ENCODE measurements around the gene SLC6A7.
A peak's percentile ranks its signal among the peaks of the same experiment; 100 is the strongest.

The SLC6A7 gene

GRCh38 chr5:150147670-150148069 is 42.2 kb upstream of the SLC6A7 start:
- Histone ChIP-seq H3K27ac (ENCODE audit: low read depth, low read length) (no peak overlapping the region), H3K36me3 (ENCODE audit: control insufficient read depth, insufficient read depth, low read length) (no peaks in the 10 kb centered on the region), H3K4me3 (ENCODE audit: low read depth, low read length) (no peak overlapping the region), H3K27me3 (ENCODE audit: control insufficient read depth, insufficient read depth, low read length) (no peaks in the 10 kb centered on the region), H3K4me1 (ENCODE audit: control insufficient read depth, insufficient read depth, low read length) (peaks cover 17% of the 10 kb centered on the region), H3K9ac (ENCODE audit: low read depth, low read length) (no peak overlapping the region), H3K9me3 (ENCODE audit: control insufficient read depth, insufficient read depth, low read length) (no peaks in the 10 kb centered on the region)

GRCh38 chr5:150148117-150148927 is 41.5 kb upstream of the SLC6A7 start:
- Histone ChIP-seq H3K27me3 (ENCODE audit: control insufficient read depth, insufficient read depth, low read length) (no peaks in the 10 kb centered on the region), H3K27ac (ENCODE audit: low read depth, low read length) (no peak overlapping the region), H3K4me1 (ENCODE audit: control insufficient read depth, insufficient read depth, low read length) (peaks cover 17% of the 10 kb centered on the region), H3K9me3 (ENCODE audit: control insufficient read depth, insufficient read depth, low read length) (no peaks in the 10 kb centered on the region), H3K36me3 (ENCODE audit: control insufficient read depth, insufficient read depth, low read length) (no peaks in the 10 kb centered on the region), H3K4me3 (ENCODE audit: low read depth, low read length) (no peak overlapping the region), H3K9ac (ENCODE audit: low read depth, low read length) (no peak overlapping the region)

GRCh38 chr5:150149618-150150017 is 40.2 kb upstream of the SLC6A7 start:
- H3K36me3 ChIP-seq (ENCODE audit: control insufficient read depth, insufficient read depth, low read length): no peaks in the 10 kb centered on the region
- peaks cover 12% of the 10 kb centered on the region for H3K4me1 ChIP-seq (ENCODE audit: control insufficient read depth, insufficient read depth, low read length)
- H3K27ac ChIP-seq (ENCODE audit: low read depth, low read length): no peak overlapping the region
- no peaks in the 10 kb centered on the region for H3K9me3 ChIP-seq (ENCODE audit: control insufficient read depth, insufficient read depth, low read length)
- no peaks in the 10 kb centered on the region for H3K27me3 ChIP-seq (ENCODE audit: control insufficient read depth, insufficient read depth, low read length)
- no peak overlapping the region for H3K9ac ChIP-seq (ENCODE audit: low read depth, low read length)
- no peak overlapping the region for H3K4me3 ChIP-seq (ENCODE audit: low read depth, low read length)

GRCh38 chr5:150152636-150153462 is 37.0 kb upstream of the SLC6A7 start:
- H3K36me3 ChIP-seq (ENCODE audit: control insufficient read depth, insufficient read depth, low read length): no peaks in the 10 kb centered on the region
- peaks cover 18% of the 10 kb centered on the region for H3K4me1 ChIP-seq (ENCODE audit: control insufficient read depth, insufficient read depth, low read length)
- H3K9ac ChIP-seq (ENCODE audit: low read depth, low read length): no peak overlapping the region

GRCh38 chr5:150153483-150153882 is 36.4 kb upstream of the SLC6A7 start:
- Histone ChIP-seq H3K9ac (ENCODE audit: low read depth, low read length) (no peak overlapping the region), H3K4me1 (ENCODE audit: control insufficient read depth, insufficient read depth, low read length) (peaks cover 18% of the 10 kb centered on the region), H3K27ac (ENCODE audit: low read depth, low read length) (no peak overlapping the region), H3K4me3 (ENCODE audit: low read depth, low read length) (no peak overlapping the region), H3K27me3 (ENCODE audit: control insufficient read depth, insufficient read depth, low read length) (no peaks in the 10 kb centered on the region), H3K9me3 (ENCODE audit: control insufficient read depth, insufficient read depth, low read length) (no peaks in the 10 kb centered on the region), H3K36me3 (ENCODE audit: control insufficient read depth, insufficient read depth, low read length) (no peaks in the 10 kb centered on the region)

More at GRCh38 chr5:150152636-150153462, 37.0 kb upstream of the SLC6A7 start:
- Histone ChIP-seq H3K27ac (ENCODE audit: low read depth, low read length) (no peak overlapping the region), H3K4me3 (ENCODE audit: low read depth, low read length) (no peak overlapping the region), H3K27me3 (ENCODE audit: control insufficient read depth, insufficient read depth, low read length) (no peaks in the 10 kb centered on the region), H3K9me3 (ENCODE audit: control insufficient read depth, insufficient read depth, low read length) (no peaks in the 10 kb centered on the region)

GRCh38 chr5:150153957-150154617 is 35.8 kb upstream of the SLC6A7 start:
- Histone ChIP-seq H3K27me3 (ENCODE audit: control insufficient read depth, insufficient read depth, low read length) (no peaks in the 10 kb centered on the region), H3K36me3 (ENCODE audit: control insufficient read depth, insufficient read depth, low read length) (no peaks in the 10 kb centered on the region), H3K4me3 (ENCODE audit: low read depth, low read length) (no peak overlapping the region), H3K4me1 (ENCODE audit: control insufficient read depth, insufficient read depth, low read length) (peaks cover 18% of the 10 kb centered on the region), H3K9me3 (ENCODE audit: control insufficient read depth, insufficient read depth, low read length) (no peaks in the 10 kb centered on the region), H3K9ac (ENCODE audit: low read depth, low read length) (no peak overlapping the region), H3K27ac (ENCODE audit: low read depth, low read length) (no peak overlapping the region)

GRCh38 chr5:150154618-150155128 is 35.2 kb upstream of the SLC6A7 start:
- Histone ChIP-seq H3K27me3 (ENCODE audit: control insufficient read depth, insufficient read depth, low read length) (no peaks in the 10 kb centered on the region), H3K9ac (ENCODE audit: low read depth, low read length) (no peak overlapping the region), H3K4me3 (ENCODE audit: low read depth, low read length) (peak overlapping the region; percentile 47; the same call in 1 of the 2 replicates), H3K36me3 (ENCODE audit: control insufficient read depth, insufficient read depth, low read length) (no peaks in the 10 kb centered on the region), H3K4me1 (ENCODE audit: control insufficient read depth, insufficient read depth, low read length) (peaks cover 18% of the 10 kb centered on the region), H3K27ac (ENCODE audit: low read depth, low read length) (no peak overlapping the region), H3K9me3 (ENCODE audit: control insufficient read depth, insufficient read depth, low read length) (no peaks in the 10 kb centered on the region)

GRCh38 chr5:150155258-150156026 is 34.4 kb upstream of the SLC6A7 start, which contains the start of gene PDGFRB:
TSS of gene PDGFRB (minus strand) at chr5:150155845. CDS start at chr5:150137047, 18,798 bp downstream.
- Histone ChIP-seq H3K36me3 (ENCODE audit: control insufficient read depth, insufficient read depth, low read length) (no peaks in the 10 kb centered on the region), H3K4me3 (ENCODE audit: low read depth, low read length) (peak within 1 kb of the TSS; percentile 47), H3K9ac (ENCODE audit: low read depth, low read length) (no peak within 1 kb of the TSS), H3K27me3 (ENCODE audit: control insufficient read depth, insufficient read depth, low read length) (no peaks in the 10 kb centered on the region), H3K9me3 (ENCODE audit: control insufficient read depth, insufficient read depth, low read length) (no peaks in the 10 kb centered on the region), H3K4me1 (ENCODE audit: control insufficient read depth, insufficient read depth, low read length) (peaks cover 18% of the 10 kb centered on the region), H3K27ac (ENCODE audit: low read depth, low read length) (no peak within 1 kb of the TSS)

GRCh38 chr5:150156027-150156368 is 33.9 kb upstream of the SLC6A7 start:
- Histone ChIP-seq H3K9ac (ENCODE audit: low read depth, low read length) (no peak overlapping the region), H3K27me3 (ENCODE audit: control insufficient read depth, insufficient read depth, low read length) (no peaks in the 10 kb centered on the region), H3K27ac (ENCODE audit: low read depth, low read length) (no peak overlapping the region), H3K36me3 (ENCODE audit: control insufficient read depth, insufficient read depth, low read length) (no peaks in the 10 kb centered on the region), H3K9me3 (ENCODE audit: control insufficient read depth, insufficient read depth, low read length) (no peaks in the 10 kb centered on the region), H3K4me1 (ENCODE audit: control insufficient read depth, insufficient read depth, low read length) (peaks cover 18% of the 10 kb centered on the region), H3K4me3 (ENCODE audit: low read depth, low read length) (peak overlapping the region; percentile 47; the same call in 1 of the 2 replicates)

- Histone ChIP-seq H3K27ac (ENCODE audit: low read depth, low read length) (no peak overlapping the region), H3K9me3 (ENCODE audit: control insufficient read depth, insufficient read depth, low read length) (no peaks in the 10 kb centered on the region), H3K9ac (ENCODE audit: low read depth, low read length) (no peak overlapping the region), H3K4me1 (ENCODE audit: control insufficient read depth, insufficient read depth, low read length) (peaks cover 21% of the 10 kb centered on the region), H3K4me3 (ENCODE audit: low read depth, low read length) (no peak overlapping the region), H3K36me3 (ENCODE audit: control insufficient read depth, insufficient read depth, low read length) (no peaks in the 10 kb centered on the region), H3K27me3 (ENCODE audit: control insufficient read depth, insufficient read depth, low read length) (no peaks in the 10 kb centered on the region)
Observed at GRCh38 chr5:150156540-150156939, 33.3 kb upstream of the SLC6A7 start.
